Panc1 (cell line): ENCODE data around the gene CALHM4. TPM values are rescaled to one million over a fixed set of nuclear protein-coding genes. Genes with fewer than 3 reads are reported as not detected.

Experiments
- ATAC-seq: fragments of 200-7000 bp; cut with Tn5 transposase; 2 replicates; pipeline ENCODE4 v1.9.1; 2020; ENCODE audit warnings: mild to moderate bottlenecking, moderate library complexity
- BruUV-seq: library from RNA; stranded (reverse); fragments of 400-500 nt; replicated peaks from 2 replicates; lab custom pipeline; 2021; lab: Mats Ljungman, UMichigan
- CTCF ChIA-PET: fragments of 300-600 bp; sonication (Branson Sonifier 250); formaldehyde crosslinking; loops from one replicate; lab custom pipeline; 2022; ENCODE audit warnings: antibody characterized with exemption; lab: Charles Lee
- POLR2A ChIA-PET: fragments of 300-600 bp; sonication (Branson Sonifier 250); formaldehyde crosslinking; loops from one replicate; lab custom pipeline; 2022; ENCODE audit warnings: antibody characterized with exemption; lab: Charles Lee
- DNase-seq: peaks from one replicate; pipeline ENCODE4 v3.0.0-alpha.2; 2010; ENCODE audit warnings: low read depth, low spot score
- H3K27ac ChIP-seq: 2 replicates; pipeline ENCODE4 v1.5.1; 2011; ENCODE audit warnings: mild to moderate bottlenecking, low read length, inconsistent platforms
- H3K27me3 ChIP-seq: fragments of 200-500 bp; sonication (Bioruptor generic); 2 replicates; pipeline ENCODE4 v1.6.0; 2014; ENCODE audit warnings: low read length, inconsistent platforms; ENCODE audit not compliant: control insufficient read depth, insufficient read depth
- H3K36me3 ChIP-seq: fragments of 200-500 bp; sonication (Bioruptor generic); 2 replicates; pipeline ENCODE4 v1.5.1; 2014; ENCODE audit warnings: inconsistent platforms, mild to moderate bottlenecking, low read length, moderate library complexity; ENCODE audit not compliant: control insufficient read depth, insufficient read depth
- H3K4me1 ChIP-seq: 2 replicates; pipeline ENCODE4 v1.5.1; 2011; ENCODE audit warnings: inconsistent platforms, mild to moderate bottlenecking, low read length, moderate library complexity; ENCODE audit not compliant: control insufficient read depth, insufficient read depth
- H3K4me3 ChIP-seq, 2 experiments: 2 replicates each; pipeline ENCODE4 v1.5.1; 2011 to 2012; ENCODE audit warnings: low read depth in 2 of 2, low read length in 2 of 2, mild to moderate bottlenecking in 2 of 2, inconsistent platforms in 1 of 2, moderate library complexity in 1 of 2
- H3K9me3 ChIP-seq: fragments of 200-500 bp; sonication (Bioruptor generic); 2 replicates; pipeline ENCODE4 v1.5.1; 2014; ENCODE audit warnings: low read depth, mild to moderate bottlenecking, inconsistent platforms, low read length, moderate library complexity; ENCODE audit not compliant: control insufficient read depth, insufficient read depth
- CTCF ChIP-seq: fragments of 450-650 bp; IDR thresholded peaks from 2 replicates; pipeline ENCODE4 v1.5.1; 2017; ENCODE audit warnings: mild to moderate bottlenecking
- POLR2AphosphoS5 ChIP-seq: IDR thresholded peaks from 2 replicates; pipeline ENCODE4 v1.6.1; 2012; ENCODE audit warnings: mild to moderate bottlenecking, low read depth, low read length, moderate library complexity
- REST ChIP-seq, 2 experiments: IDR thresholded peaks; 2 replicates each; pipeline ENCODE4 v1.6.1; 2011 to 2012; ENCODE audit warnings: low read depth in 2 of 2, control low read depth in 1 of 2, low read length in 1 of 2, mild to moderate bottlenecking in 1 of 2, moderate library complexity in 1 of 2; ENCODE audit not compliant: insufficient read depth in 1 of 2
- SIN3A ChIP-seq: IDR thresholded peaks from 2 replicates; pipeline ENCODE4 v1.6.1; 2012; ENCODE audit warnings: low read depth, mild to moderate bottlenecking, low read length, moderate library complexity, borderline replicate concordance; ENCODE audit not compliant: insufficient read depth
- TCF7L2 ChIP-seq: IDR thresholded peaks from 2 replicates; pipeline ENCODE4 v1.6.1; 2011; ENCODE audit warnings: mild to moderate bottlenecking, low read depth, low read length, inconsistent platforms
- in situ Hi-C: cut with HindIII; loops from 2 replicates; pipeline ENCODE4 v1.10.0; 2016; ENCODE audit warnings: low sequenced_read_pairs, low pct_unique_long_range_greater_than_20kb
- intact Hi-C: fragments of 100-400 bp; cut with micrococcal nuclease; formaldehyde crosslinking; loops from one replicate; pipeline ENCODE4 v1.10.0; 2022; ENCODE audit not compliant: unreplicated experiment
- total RNA-seq: library from RNA; stranded (reverse); gene quantifications from one replicate; pipeline ENCODE4 v1.2.1, GENCODE V29; 2021; ENCODE audit not compliant: unreplicated experiment

Gene CALHM4
- total RNA-seq, 1 experiment from 2014 or later, result not detected

GRCh38 chr6:116579143-116579542, 25.6 kb downstream of the CALHM4 start:
- H3K4me1 ChIP-seq, result no peaks in the 10 kb centered on the region
- H3K9me3 ChIP-seq, result no peaks in the 10 kb centered on the region
- peaks cover 34% of the 10 kb centered on the region for H3K36me3 ChIP-seq
- TF ChIP-seq REST (IDR thresholded peaks at IDR 0.05; ENCODE audit: insufficient read depth in 1 of 2, low read depth in 2 of 2, low read length in 1 of 2) (no peak), POLR2AphosphoS5 (no peak), SIN3A (no peak), TCF7L2 (no peak), CTCF (no peak)
- intact Hi-C loops (no loop called here), in situ Hi-C loops (no loop called here)
- H3K4me3 ChIP-seq, result no peak overlapping the region
- DNase-seq, result no peak
- no TSS peak for BruUV-seq
- ChIA-PET CTCF (interaction anchor here (1.0 kb wide), 1 partner anchor 134 kb away, joined by 3 read pairs; no protein-coding TSS in a partner anchor), POLR2A (no interaction called here)
- H3K27ac ChIP-seq, result no peak overlapping the region
- no peak for ATAC-seq
- H3K27me3 ChIP-seq, result no peaks in the 10 kb centered on the region

- intact Hi-C loops (no loop called here), in situ Hi-C loops (no loop called here)
- no TSS peak for BruUV-seq
- POLR2A ChIA-PET, result no interaction called here
- H3K4me3 ChIP-seq, result no peak overlapping the region
- no peaks in the 10 kb centered on the region for H3K4me1 ChIP-seq
- TF ChIP-seq POLR2AphosphoS5, result no peak
- no peak for TF ChIP-seq REST (IDR thresholded peaks at IDR 0.05; ENCODE audit: insufficient read depth in 1 of 2, low read depth in 2 of 2, low read length in 1 of 2)
- no peak for TF ChIP-seq SIN3A
- TF ChIP-seq CTCF, result no peak
- no peak for TF ChIP-seq TCF7L2
- no peaks in the 10 kb centered on the region for H3K9me3 ChIP-seq
- no peak overlapping the region for H3K27ac ChIP-seq
- no peaks in the 10 kb centered on the region for H3K27me3 ChIP-seq
- H3K36me3 ChIP-seq, result peaks cover 43% of the 10 kb centered on the region
- ATAC-seq (no peak), DNase-seq (no peak)
- CTCF ChIA-PET, result interaction anchor here (0.5 to 1.0 kb wide), 2 partner anchors 130 to 136 kb away, joined by 3 to 4 read pairs; no protein-coding TSS in a partner anchor
These were observed 26.6 kb downstream of the CALHM4 start for GRCh38 chr6:116580198-116580597.
